ENCODE data around the gene KANK4. TPM values are rescaled to one million over a fixed set of nuclear protein-coding genes. Genes with fewer than 3 reads are reported as not detected.

KANK4 gene
- total RNA-seq, 1 donor, result under 0.01 TPM

DNA sequence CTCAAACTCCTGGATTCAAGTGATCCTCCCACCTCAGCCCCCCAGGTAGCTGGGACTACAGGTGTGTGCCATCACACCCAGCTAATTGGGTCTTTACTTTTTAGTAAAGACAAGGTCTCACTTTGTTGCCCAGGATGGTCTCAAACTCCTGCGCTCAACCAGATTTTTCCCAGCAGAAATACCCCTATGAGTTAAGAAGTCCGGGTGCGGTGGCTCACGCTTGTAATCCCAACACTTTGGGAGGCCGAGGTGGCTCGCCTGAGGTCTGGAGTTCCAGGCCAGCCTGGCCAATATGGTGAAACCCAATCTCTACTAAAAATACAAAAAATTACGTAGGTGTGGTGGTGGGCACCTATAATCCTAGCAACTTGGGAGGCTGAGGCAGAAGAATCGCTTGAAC, 131.1 kb downstream of the KANK4 start:
- TF ChIP-seq, protein P1, sequence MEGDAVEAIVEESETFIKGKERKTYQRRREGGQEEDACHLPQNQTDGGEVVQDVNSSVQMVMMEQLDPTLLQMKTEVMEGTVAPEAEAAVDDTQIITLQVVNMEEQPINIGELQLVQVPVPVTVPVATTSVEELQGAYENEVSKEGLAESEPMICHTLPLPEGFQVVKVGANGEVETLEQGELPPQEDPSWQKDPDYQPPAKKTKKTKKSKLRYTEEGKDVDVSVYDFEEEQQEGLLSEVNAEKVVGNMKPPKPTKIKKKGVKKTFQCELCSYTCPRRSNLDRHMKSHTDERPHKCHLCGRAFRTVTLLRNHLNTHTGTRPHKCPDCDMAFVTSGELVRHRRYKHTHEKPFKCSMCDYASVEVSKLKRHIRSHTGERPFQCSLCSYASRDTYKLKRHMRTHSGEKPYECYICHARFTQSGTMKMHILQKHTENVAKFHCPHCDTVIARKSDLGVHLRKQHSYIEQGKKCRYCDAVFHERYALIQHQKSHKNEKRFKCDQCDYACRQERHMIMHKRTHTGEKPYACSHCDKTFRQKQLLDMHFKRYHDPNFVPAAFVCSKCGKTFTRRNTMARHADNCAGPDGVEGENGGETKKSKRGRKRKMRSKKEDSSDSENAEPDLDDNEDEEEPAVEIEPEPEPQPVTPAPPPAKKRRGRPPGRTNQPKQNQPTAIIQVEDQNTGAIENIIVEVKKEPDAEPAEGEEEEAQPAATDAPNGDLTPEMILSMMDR (IDR thresholded peaks at IDR 0.05; ENCODE audit: extremely low read depth, low read depth, low read length), result no peak
- Histone ChIP-seq H3K27ac (ENCODE audit: low read depth, low read length) (no peak overlapping the region), H3K9me3 (ENCODE audit: low read depth, low read length) (no peaks in the 10 kb centered on the region), H3K36me3 (ENCODE audit: insufficient read depth, low read length) (no peaks in the 10 kb centered on the region), H3K27me3 (ENCODE audit: insufficient read depth, low read length) (no peaks in the 10 kb centered on the region), H3K4me1 (ENCODE audit: insufficient read depth, low read length) (no peaks in the 10 kb centered on the region), H3K4me2 (ENCODE audit: insufficient read depth, low read length) (no peak overlapping the region), H3K79me2 (ENCODE audit: insufficient read depth, low read length) (no peaks in the 10 kb centered on the region), H3K4me3 (ENCODE audit: insufficient read depth, low read length) (no peak overlapping the region), H4K20me1 (ENCODE audit: insufficient read depth, low read length) (no peaks in the 10 kb centered on the region), H2AFZ (ENCODE audit: low read length) (no peak overlapping the region)
- no peak for DNase-seq (ENCODE audit: insufficient read length, low spot score, missing footprints)

- no peaks in the 10 kb centered on the region for H3K79me2 ChIP-seq (ENCODE audit: insufficient read depth, low read length)
- no peaks in the 10 kb centered on the region for H3K4me1 ChIP-seq (ENCODE audit: insufficient read depth, low read length)
- DNase-seq (ENCODE audit: insufficient read length, low spot score, missing footprints), result no peak
- H3K4me2 ChIP-seq (ENCODE audit: insufficient read depth, low read length), result no peak overlapping the region
- H4K20me1 ChIP-seq (ENCODE audit: insufficient read depth, low read length), result no peaks in the 10 kb centered on the region
- H2AFZ ChIP-seq (ENCODE audit: low read length), result no peak overlapping the region
- H3K27me3 ChIP-seq (ENCODE audit: insufficient read depth, low read length), result no peaks in the 10 kb centered on the region
- no peak overlapping the region for H3K27ac ChIP-seq (ENCODE audit: low read depth, low read length)
- TF ChIP-seq, protein P1 (IDR thresholded peaks at IDR 0.05; ENCODE audit: extremely low read depth, low read depth, low read length), result no peak
- H3K36me3 ChIP-seq (ENCODE audit: insufficient read depth, low read length), result no peaks in the 10 kb centered on the region
- H3K4me3 ChIP-seq (ENCODE audit: insufficient read depth, low read length), result no peak overlapping the region
- H3K9me3 ChIP-seq (ENCODE audit: low read depth, low read length), result no peaks in the 10 kb centered on the region
Measured at GRCh38 chr1:62187548-62187947, 131.7 kb downstream of the KANK4 start.

Small RNAs within 50 kb of the gene (small RNA-seq; reads per million reads assigned to genes)
- gene RNU6-371P, result not detected

Other genes with a start within 250 kb of the KANK4 start
- 0.29 TPM in 1 of 2 replicates, not detected in the other for gene L1TD1, start 124.6 kb downstream of the KANK4 start, total RNA-seq
- gene USP1, start 117.6 kb upstream of the KANK4 start, total RNA-seq, result 20.9 and 23.5 TPM in 2 replicates